NCI-H226 (cell line): ENCODE measurements around the gene RFLNA.

Experiments
- DNase-seq: peaks from one replicate; pipeline ENCODE4 v3.0.0-alpha.2; 2015

Gene RFLNA

DNA sequence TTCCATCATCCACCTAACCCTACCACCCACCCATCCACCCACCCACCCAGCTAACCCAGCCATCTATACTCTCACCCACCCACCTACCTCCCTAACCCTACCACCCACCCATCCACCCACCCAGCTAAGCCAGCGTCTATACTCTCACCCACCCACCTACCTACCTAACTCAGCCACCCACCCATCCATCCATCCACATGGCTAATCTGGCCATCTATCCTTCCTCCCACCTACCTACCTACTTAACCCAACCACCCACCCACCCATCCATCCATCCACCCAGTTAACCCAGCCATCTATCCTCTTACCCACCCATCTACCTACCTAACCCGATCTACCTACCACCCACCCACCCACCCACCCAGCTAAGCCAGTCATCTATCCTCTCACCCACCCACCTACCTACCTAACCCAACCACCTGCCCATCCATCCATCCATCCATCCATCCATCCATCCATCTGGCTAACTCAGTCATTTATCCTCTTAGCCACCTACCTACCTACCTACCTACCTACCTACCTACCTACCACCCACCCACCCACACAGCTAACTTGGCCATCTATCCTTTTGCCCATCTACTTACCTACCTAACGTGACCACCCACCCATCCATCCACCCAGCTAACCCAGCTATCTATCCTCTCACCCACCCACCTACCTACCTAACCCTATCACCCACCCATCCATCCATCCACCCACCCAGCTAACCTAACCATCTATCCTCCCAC, 44.1 kb downstream of the RFLNA start:
- no peak for DNase-seq

DNA sequence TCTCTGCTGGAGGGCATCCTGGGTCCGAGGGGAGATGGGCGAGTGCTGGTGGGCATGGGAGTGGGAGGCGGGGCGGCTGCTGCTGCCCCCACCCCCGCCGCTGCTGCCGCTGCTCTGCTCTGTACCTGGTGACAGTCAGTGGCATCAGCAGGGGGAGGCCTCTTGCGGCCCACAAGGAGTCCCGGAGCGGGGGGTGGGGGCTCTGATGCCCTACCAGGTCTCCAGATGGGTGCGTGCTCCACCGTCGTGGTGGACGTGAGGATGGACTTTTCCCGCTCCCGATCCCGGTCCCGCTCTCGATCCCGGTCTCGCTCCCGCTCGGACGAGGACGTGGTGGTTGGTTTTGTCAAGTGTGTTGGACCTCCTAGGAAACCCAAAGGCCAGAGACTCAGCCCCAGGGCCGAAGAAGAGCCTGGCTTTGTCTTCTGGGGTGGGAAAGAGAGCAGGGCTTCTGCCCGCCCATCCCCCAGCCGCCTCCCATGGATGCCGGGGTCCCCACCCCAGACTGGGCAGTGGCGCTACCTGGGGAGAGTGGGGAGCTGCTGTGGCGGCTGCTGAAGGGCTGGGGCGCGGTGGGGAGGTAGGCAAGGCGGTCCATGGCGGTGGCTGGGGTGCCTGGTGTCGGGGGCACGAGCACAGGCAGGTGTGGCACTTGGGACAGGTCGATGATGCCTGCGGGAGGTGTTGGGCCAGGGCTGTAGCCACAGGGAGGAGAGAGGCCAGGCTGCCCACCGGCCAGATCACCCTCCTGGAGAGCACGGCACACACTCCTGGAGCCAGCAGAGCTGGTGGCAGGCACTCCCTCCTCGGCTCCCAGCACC, 45.4 kb downstream of the RFLNA start:
- no peak for DNase-seq

DNA sequence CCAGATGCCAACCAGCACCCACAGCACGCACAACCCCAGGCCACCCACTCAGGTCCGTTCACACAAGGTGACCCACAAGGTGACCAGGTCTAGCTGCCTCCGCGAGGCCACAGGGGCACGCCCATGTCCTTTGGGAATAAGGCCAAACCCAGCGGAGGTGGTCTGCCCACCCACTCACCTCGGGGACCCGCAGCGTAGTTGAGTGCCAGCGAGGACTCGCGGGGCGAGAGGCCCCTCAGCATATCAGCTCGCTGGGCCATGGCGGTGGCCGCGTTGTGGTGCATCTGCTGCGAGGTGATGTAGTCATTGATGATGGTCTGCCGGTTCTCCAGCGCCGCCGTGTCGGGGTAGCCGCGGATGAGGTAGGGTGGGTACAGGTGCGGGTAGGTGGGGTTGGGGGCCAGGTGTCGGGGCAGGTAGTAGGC, 46.8 kb downstream of the RFLNA start:
- DNase-seq = no peak

DNA sequence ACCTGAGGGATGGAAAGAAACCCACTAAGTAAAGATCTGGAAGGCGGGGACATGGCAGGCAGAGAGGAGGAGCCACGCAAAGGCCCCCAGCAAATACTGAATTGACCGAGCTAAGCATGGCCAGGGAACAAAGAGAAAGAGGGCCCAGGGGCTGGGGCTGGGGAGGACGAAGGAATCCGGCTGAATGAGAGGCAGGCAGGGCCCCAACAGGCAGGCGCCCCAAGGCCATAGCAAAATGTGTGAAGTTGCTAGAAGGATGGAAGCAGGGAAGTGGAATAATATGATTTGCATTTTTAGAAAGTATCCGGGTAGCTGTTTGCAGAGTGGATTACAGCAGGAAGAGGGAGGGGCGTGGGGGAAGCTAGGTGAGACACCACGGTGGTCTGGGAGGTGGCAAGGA, 49.1 kb downstream of the RFLNA start:
- no peak for DNase-seq

DNA sequence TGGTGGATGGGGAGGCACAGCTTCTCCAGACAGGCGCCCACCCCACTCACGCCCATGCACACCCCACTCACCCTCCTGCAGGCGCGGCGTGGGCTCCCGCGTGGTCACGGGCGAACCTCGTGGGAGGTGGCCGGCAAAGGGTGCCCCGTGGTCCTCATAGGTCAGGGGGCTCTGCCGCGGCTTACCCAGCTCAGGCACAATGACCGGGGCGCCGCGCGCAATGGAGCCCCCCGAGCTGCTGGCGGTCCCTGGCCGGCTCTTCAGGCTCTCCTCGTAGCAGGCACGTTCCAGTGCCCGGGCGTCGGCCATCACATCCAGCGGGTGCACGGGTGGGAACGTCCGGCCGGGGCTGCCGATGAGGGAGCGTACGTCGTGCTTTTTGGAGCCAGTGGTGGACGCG, 49.6 kb downstream of the RFLNA start:
- DNase-seq = no peak

DNA sequence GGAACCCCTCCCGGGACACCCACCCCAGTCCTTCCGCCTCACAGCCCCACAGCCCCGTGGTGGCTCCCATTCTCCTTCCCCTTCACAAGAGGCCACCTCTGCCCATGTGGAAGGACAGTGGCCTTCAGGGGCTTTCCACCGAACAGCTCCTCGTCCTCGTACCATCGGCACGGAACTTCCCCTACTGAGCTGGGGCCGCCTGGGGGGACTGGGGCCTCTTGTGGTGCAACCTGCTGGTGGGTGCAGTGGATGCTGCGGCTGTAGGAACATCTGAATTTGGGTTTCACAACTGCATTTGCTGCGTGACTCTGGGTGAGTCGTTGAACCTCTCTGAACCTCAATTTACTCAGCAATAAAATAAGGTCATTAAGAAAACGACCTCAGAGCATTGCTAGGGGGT, 50.9 kb downstream of the RFLNA start:
- no peak for DNase-seq

DNA sequence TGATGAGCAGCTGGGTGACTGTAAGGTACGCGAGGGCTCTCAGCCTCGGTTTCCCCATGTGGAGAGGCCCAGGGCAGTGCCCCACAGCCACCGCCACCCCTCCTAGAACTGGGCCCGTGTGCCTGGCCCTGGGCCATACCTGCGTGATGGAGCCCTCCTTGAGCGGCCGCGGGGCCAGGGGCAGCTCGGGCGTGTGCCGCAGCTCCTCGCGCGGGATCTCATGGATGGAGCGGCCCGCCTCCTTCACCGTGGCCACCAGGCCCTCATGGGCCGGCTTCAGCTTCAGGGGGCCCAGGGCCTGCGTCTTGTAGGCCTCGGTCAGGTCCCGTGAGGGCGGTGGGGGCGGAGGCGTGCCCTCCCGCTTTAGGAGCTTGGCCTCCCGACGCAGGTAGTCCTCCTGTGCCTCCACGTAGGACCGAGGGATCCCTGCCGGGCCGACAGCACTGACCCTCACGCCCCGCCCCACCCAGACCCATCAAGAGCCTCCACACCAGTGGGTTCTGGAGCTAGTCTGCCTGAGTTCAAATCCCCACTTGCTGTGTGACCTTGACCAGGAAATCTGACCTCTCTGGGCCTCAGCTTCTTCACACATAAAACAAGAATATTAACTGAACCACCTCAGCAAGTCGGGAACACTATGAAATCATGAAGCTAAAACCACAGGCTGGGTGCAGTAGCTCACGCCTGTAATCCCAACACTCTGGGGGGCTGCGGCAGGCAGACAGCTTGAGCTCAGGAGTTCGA, 51.7 kb downstream of the RFLNA start:
- no peak for DNase-seq

DNA sequence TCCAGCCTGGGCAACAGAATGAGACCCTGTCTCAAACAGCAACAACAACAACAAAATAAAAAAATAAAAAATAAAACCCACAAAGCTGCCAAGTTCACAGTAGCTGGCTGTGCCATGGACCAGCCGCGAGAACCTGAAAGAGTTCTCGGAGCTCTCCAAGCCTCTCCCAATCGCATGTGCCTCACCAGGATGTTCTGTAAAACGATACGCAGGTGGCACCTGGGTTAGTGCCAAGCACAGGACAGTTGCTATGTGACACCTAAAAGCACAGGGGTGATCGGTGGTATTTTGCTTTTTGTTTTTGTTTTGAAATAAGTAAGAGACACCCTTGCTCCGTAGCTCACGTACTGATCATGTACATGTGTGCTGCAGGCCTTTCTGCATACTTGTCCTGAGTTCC, 52.4 kb downstream of the RFLNA start:
- DNase-seq = no peak

DNA sequence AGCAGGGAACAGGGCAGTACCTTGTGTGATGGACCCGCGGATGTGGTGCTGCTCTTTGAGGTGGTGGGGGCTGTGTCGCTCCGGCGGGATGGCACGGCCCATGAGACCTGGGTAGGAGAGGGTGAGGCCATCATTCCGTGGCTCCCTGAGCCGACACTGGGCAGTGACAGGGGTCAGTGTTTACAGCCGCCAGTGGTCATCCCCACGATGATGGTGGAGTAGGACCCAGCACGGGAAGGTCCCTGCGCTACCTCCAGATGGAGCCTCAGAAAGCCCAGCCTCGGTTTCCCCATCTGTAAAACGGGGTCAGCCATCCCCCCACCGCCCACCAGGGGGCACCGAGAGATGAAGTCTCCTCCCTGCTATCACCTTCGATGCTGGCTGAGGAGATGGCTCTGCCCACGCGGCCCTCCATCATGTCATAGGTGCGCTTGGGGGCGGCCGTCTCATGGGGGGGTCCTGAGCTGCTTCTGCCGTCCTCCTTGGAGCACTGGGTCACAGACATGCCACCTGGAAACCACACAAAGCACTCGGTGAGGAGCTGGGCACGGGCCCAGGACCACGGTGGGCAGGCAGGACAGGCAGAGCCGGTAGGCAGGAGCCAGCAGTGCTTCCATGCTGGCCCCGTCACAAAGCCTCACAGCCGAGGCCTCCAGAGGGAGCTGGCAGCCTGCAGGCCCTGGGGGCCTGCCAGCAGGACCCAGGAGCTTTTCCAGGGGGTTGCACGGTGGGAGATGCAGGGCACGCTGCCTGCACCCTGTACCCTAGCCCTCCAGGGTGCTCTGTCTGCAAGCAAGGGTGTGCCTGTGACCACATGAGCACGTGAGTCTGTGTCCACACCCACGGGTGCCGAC, 53.1 kb downstream of the RFLNA start:
- DNase-seq = no peak

DNA sequence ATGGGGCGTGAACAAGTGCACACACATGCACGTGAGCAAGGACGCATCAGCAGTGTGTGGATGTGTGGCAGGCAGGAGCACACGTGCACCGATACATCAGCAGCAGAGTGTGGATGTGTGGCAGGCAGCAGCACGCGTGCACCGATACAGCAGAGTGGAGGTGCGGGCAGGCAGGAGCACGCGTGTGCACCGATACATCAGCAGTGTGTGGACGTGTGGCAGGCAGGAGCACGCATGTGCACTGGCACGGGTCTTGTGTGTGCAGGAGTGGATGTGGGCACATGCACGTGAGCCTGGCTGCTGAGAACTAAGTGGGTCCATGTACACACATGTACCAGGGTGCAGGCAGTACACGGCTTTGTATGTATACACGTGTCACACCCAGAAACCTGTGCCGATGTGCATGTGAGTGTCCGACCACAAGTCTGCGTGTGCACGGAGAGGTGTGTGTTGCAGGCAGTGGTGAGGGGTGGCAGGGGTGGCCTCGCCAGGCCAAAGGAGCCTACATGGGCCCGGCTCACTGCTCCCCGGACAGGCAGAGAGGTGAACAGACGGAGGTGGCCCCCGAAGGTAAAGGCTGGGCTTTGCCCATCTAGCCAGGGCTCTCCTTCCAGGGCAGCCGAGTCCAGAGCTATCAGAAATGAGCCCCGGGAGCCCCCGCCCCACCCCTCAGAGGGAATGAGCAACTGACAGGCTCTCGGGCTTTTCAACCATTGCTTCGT, 53.9 kb downstream of the RFLNA start:
- no peak for DNase-seq

DNA sequence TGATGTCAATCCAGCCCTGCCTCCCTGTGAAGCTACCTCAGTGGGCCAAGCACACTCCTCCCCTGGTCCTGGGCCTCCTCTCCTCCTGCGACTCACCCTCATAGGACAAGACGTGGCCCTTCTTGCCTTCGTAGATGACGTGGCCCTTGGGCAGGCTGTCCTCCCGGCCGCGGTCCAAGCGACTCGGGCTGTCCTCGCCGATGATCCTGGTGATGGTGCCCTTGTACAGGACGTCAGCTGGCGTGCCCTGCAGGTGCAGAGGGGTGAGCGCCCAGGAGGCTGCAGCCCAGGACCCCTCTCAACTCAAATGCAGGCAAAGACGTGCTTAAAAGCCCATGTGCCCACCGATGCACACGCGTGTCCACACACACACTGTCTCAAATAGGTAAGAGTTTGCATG, 55.6 kb downstream of the RFLNA start:
- DNase-seq = no peak

DNA sequence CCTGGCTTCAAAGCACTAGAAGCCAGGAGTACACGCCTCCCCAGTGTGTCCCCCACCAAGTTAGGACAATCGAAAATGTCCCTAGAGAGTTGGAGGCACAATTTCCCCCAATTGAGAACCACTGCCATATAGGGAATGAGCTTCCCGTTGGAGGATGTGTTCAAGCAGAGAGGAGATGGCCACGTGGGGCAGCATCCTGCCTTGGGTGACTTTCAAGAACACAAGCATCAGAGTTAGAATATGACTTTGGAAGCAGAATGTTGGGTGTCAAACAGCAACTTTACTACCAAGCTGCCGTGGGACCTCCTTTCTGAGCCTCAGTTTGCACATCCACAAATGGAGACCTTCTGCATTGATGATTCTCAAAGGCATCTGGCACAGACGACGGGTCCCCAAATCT, 56.5 kb downstream of the RFLNA start:
- DNase-seq = no peak

DNA sequence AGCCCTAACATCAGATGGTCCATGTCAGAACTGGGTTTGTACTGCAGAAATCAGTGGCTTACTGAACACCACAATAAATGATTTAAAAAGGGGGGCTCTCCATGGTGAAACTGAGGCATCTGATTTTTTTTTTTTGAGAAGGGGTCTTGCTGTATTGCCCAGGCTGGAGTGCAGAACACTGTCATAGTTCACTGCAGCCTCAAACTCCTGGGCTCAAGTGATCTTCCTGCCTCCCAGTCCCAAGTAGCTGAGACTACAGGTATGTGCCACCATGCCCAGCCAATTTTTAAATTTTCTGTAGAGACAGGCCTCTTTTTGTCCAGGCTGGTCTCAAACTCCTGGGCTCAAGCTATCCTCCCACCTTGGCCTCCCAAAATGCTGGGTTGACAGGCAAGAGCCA, 57.4 kb downstream of the RFLNA start:
- DNase-seq = no peak

DNA sequence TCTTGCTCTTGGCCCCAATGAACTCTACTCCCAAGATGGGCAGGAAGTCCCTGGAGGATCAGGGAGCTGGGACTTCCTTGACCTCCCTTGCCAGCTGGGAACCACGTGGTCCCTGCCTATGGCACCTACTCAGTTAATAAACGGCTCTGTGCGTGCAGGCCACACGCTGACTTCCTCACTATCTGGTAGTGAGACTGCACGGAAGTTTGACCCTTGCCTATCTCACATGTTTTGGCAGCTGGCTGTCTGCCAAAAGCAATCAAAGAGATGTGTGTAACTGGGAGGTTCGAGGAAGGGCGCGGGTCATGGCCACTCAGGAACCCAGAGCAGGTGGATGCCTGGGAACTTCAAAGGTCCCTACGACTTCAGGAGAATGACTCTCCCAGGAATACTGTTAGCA, 57.9 kb downstream of the RFLNA start:
- no peak for DNase-seq

DNA sequence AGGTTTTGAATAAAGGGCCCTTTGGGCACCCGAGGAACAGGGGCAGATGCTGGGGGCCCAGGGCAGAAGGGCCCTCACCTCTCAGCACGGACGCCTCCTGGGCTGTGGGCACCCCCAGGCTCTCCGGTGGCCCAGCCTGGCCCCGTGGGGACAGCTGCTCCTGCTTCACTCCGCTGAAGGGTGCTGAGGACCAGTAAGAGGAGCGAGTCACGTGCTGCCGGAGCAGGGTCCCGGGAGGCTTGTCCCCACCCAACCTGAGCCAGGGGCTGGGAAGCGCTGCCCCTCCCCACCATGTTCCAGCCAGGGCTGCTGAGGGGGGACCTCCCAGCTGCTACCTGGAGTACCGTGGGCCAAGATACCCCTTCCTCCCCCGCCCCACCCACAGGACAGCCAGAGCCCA, 59.5 kb downstream of the RFLNA start:
- DNase-seq = no peak

DNA sequence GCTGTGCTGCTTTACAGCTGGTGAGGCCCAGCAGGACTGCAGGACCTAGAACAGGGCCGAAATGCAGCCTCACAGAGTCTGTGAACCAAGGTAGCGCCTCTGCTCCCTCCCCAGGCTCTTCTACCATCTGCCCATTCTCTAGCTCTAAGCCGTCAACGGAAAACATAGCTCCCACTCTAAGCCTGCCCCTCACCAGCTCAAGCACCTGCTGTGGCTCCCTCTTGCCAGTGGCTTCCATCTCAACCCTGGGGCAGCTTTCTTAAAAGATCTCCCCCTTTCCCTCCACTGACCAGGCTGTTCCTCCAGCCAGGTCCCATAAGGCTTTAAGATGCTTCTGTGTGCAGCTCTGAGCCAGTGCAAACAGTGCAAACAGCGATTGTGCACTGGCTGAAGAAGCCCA, 61.3 kb downstream of the RFLNA start:
- no peak for DNase-seq

DNA sequence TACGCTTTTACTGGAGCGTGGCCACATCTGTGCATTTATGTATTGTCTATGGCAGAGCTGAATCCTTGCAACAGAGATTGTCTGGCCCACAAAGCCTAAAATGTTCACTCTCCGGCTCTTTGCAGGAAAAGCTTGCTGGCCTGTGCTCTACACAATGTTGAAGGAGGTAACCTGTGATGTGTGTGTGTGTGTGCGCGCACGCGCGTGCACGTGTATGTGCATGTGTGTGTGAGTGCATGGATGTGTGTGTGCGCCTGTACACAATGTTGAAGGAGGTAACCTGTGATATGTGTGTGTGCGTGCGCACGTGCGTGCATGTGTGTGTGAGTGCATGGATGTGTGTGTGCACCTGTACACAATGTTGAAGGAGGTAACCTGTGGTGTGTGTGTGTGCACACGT, 62.7 kb downstream of the RFLNA start:
- DNase-seq = no peak

DNA sequence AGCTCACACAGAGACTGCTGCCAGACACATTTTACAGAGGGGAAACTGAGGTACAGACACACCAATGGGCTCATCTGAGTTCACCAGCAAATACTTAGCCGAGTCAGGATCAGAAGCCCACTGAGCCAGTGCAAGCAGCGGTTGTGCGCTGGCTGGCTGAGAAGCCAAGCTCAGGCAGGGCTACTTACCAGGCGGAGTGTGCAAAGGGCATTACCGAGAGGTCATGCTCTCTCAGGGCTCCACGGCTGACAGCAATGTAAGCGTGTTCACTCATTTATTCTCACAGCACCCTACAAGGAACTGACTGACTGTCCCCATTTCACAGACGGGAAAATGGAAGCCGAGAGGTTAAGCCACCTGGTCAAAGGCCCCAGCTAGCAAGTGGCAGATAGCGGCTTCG, 63.7 kb downstream of the RFLNA start:
- DNase-seq = no peak

DNA sequence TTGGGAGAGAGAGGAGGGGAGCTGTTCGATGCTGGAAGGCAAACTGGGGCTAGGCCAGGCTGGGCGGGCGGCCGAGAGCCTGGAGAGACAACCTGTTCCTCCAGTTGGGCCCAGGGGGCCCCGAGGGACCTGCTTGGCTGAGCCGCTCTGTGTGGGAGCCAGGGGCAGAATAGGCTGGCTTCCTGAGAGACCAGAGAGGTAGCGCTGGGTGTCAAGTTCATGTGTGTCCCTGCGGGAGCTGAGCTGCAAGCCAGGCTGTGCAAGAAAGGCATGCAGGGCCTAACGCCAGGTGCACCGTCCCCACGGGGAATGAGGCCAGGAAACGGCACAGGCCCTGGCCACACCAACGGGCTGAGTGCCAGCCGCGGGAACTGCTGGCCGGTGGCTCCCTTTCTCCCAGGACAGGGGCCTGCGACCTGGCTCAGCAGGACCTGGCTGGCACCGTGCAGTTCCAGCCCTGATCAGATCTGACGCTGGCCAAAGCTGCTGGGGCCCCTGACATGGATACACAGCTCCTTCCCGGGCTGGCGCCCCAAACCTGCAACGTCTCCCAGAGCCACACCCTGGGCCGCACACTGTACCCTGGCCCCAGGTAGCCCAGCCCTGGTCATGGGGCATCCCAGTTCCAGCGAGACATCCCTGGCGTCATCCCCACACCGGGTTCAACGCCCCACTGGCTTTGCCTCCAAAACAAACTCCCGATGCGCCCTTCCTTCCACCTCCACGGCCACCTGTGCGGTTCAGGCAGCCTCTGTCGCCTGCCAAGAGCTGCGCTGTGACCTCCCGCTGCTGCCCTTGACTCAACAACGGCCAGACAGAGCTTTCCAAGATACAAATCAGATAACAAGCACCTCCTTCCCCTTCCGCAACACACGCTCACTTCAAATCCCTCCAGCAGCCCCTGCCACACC, 65.0 kb downstream of the RFLNA start:
- DNase-seq = no peak

DNA sequence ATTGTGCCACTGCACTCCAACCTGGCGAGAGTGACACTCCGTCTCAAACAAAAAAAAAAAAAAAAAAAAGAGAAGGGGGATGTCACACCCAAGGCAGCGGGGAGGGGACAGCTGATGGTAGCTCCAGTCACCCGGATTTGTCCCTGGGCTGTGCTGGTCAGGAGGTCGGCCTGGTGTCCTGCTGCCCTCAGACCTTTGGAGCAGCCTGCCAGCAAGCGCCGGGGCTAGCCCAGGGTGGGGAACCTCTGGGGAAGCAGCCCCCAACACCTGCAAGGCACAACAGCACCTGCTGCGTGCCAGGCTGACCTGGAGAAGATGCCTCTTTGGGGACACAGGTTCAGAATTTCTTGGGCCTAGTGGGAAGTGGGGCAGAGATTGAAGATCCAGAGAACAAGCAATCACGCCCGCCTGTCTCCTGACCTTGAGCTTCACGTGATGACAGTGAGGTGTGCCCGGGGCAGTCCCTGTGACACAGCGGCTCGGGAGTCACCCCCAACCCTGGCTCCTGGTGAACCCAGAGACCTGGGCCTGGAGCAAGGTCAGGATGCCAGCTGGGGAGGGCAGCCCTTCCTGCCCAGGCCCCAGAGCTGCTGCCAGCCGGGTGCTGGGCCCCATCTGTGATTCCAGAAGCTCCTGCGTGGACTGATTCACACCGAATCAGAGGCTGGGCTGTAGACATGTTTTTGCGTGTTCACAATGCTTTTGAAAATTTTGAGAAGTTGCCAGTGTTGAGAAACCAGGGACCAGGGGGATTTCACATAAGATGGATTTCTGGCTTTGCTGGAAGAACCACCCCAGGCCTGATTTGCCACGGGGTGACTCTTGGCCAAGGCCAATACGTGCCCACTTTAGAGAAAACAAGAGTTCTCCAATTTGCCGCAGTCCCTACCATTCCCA, 66.4 kb downstream of the RFLNA start:
- no peak for DNase-seq
